WTC11 (cell line): ENCODE data around the gene RFX8. TPM values are rescaled to one million over a fixed set of nuclear protein-coding genes. Genes with fewer than 3 reads are reported as not detected.

Experiments
- ATAC-seq: fragments of 200-7000 bp; cut with Tn5 transposase; 2 replicates; pipeline ENCODE4 v1.10.0; 2021; ENCODE audit warnings: mild to moderate bottlenecking, moderate library complexity
- CTCF ChIA-PET: fragments of 300-600 bp; sonication (Branson Sonifier 250); formaldehyde crosslinking; loops from one replicate; lab custom pipeline; 2021; ENCODE audit warnings: antibody characterized with exemption; lab: Charles Lee
- POLR2A ChIA-PET: fragments of 350-600 bp; sonication (Branson Sonifier 250); formaldehyde crosslinking; loops from one replicate; lab custom pipeline; 2021; ENCODE audit warnings: antibody characterized with exemption; lab: Charles Lee
- DNase-seq: peaks from one replicate; pipeline ENCODE4 v3.0.0; 2021; ENCODE audit warnings: low spot score
- H3K27ac Mint-ChIP-seq: 2 replicates; pipeline ENCODE4 v1.8.0; 2021; ENCODE audit warnings: mixed read lengths
- H3K27me3 Mint-ChIP-seq: 2 replicates; pipeline ENCODE4 v1.8.0; 2021; ENCODE audit warnings: low read depth, mild to moderate bottlenecking, moderate library complexity, mixed read lengths
- H3K36me3 Mint-ChIP-seq: 2 replicates; pipeline ENCODE4 v1.8.0; 2021; ENCODE audit warnings: mixed read lengths
- H3K4me1 Mint-ChIP-seq: 2 replicates; pipeline ENCODE4 v1.8.0; 2022; ENCODE audit warnings: mixed read lengths
- H3K4me3 Mint-ChIP-seq: 2 replicates; pipeline ENCODE4 v1.8.0; 2021; ENCODE audit warnings: mild to moderate bottlenecking, moderate library complexity, mixed read lengths
- H3K9me3 Mint-ChIP-seq: 2 replicates; pipeline ENCODE4 v1.8.0; 2021; ENCODE audit warnings: mixed read lengths
- ATF1 ChIP-seq: sonication (generic); formaldehyde crosslinking; IDR thresholded peaks from 2 replicates; pipeline ENCODE4 v1.8.1; 2023; ENCODE audit warnings: mild to moderate bottlenecking, moderate library complexity, missing genetic modification reagents
- ATF2 ChIP-seq: sonication (generic); formaldehyde crosslinking; IDR thresholded peaks from 2 replicates; pipeline ENCODE4 v1.8.1; 2022; ENCODE audit warnings: low read depth, missing genetic modification reagents, borderline replicate concordance
- ATF3 ChIP-seq: sonication (generic); formaldehyde crosslinking; conservative IDR thresholded peaks from 2 replicates; pipeline ENCODE4 v1.8.1; 2022; ENCODE audit warnings: mild to moderate bottlenecking, missing genetic modification reagents
- CDX4 ChIP-seq: fragments of 250-450 bp; sonication (Bioruptor Pico); IDR thresholded peaks from 2 replicates; pipeline ENCODE4 v1.9.0; 2021; ENCODE audit warnings: moderate library complexity, mild to moderate bottlenecking, inconsistent platforms, borderline replicate concordance
- ERG ChIP-seq: fragments of 250-450 bp; sonication (Bioruptor Pico); IDR thresholded peaks from 2 replicates; pipeline ENCODE4 v1.8.0; 2021; ENCODE audit warnings: mild to moderate bottlenecking
- FOXP1 ChIP-seq: sonication (generic); formaldehyde crosslinking; IDR thresholded peaks from 2 replicates; pipeline ENCODE4 v1.8.0; 2022; ENCODE audit warnings: missing genetic modification reagents, mild to moderate bottlenecking, moderate library complexity, borderline replicate concordance
- FOXP4 ChIP-seq: sonication (generic); formaldehyde crosslinking; IDR thresholded peaks from 2 replicates; pipeline ENCODE4 v1.8.0; 2022; ENCODE audit warnings: mild to moderate bottlenecking, missing genetic modification reagents
- HMGXB4 ChIP-seq: sonication (generic); formaldehyde crosslinking; IDR thresholded peaks from 2 replicates; pipeline ENCODE4 v1.8.1; 2023; ENCODE audit warnings: mild to moderate bottlenecking, moderate library complexity, missing genetic modification reagents
- MYBL2 ChIP-seq: sonication (generic); formaldehyde crosslinking; IDR thresholded peaks from 2 replicates; pipeline ENCODE4 v1.8.1; 2023; ENCODE audit warnings: mild to moderate bottlenecking, moderate library complexity, missing genetic modification reagents
- NFYB ChIP-seq: sonication (generic); formaldehyde crosslinking; conservative IDR thresholded peaks from 2 replicates; pipeline ENCODE4 v1.8.0; 2022; ENCODE audit warnings: low read depth, missing genetic modification reagents
- NR3C1 ChIP-seq: sonication (generic); formaldehyde crosslinking; conservative IDR thresholded peaks from 2 replicates; pipeline ENCODE4 v1.8.1; 2023; ENCODE audit warnings: low read depth, mild to moderate bottlenecking, missing genetic modification reagents
- RORB ChIP-seq: fragments of 250-450 bp; sonication (Bioruptor Pico); IDR thresholded peaks from 2 replicates; pipeline ENCODE4 v1.9.0; 2021; ENCODE audit warnings: mild to moderate bottlenecking
- ZMAT4 ChIP-seq: fragments of 250-450 bp; sonication (Bioruptor Pico); IDR thresholded peaks from 2 replicates; pipeline ENCODE4 v1.9.0; 2021; ENCODE audit warnings: mild to moderate bottlenecking
- ZNF138 ChIP-seq: sonication (generic); formaldehyde crosslinking; conservative IDR thresholded peaks from 2 replicates; pipeline ENCODE4 v1.8.1; 2022; ENCODE audit warnings: mild to moderate bottlenecking, moderate library complexity, missing genetic modification reagents
- ZNF219 ChIP-seq: sonication (generic); formaldehyde crosslinking; IDR thresholded peaks from 2 replicates; pipeline ENCODE4 v1.8.0; 2023; ENCODE audit warnings: missing genetic modification reagents, mild to moderate bottlenecking, borderline replicate concordance
- ZNF317 ChIP-seq: sonication (generic); formaldehyde crosslinking; IDR thresholded peaks from 2 replicates; pipeline ENCODE4 v1.8.1; 2023; ENCODE audit warnings: low read depth, mild to moderate bottlenecking, moderate library complexity, missing genetic modification reagents, borderline replicate concordance
- ZNF425 ChIP-seq: fragments of 250-450 bp; sonication (Bioruptor Pico); conservative IDR thresholded peaks from 2 replicates; pipeline ENCODE4 v1.9.0; 2021; ENCODE audit warnings: mild to moderate bottlenecking
- total RNA-seq: library from RNA; stranded (reverse); gene quantifications from 3 replicates; pipeline ENCODE4 v1.2.3, GENCODE V29; 2021

The RFX8 gene
- total RNA-seq, 1 experiment from 2014 or later: 0.28 TPM

- TF ChIP-seq FOXP4 (CRISPR knock-in tag) (no peak), ZNF138 (CRISPR knock-in tag) (no peak), ATF1 (CRISPR knock-in tag) (no peak), ATF3 (CRISPR knock-in tag) (no peak), ERG (CRISPR knock-in tag) (no peak)
Observed at GRCh38 chr2:101415884-101416283, 59.0 kb downstream of the RFX8 start (continued).

- ChIA-PET POLR2A (no interaction called here), CTCF (no interaction called here)
- no peak for TF ChIP-seq ATF2
- no peak for TF ChIP-seq MYBL2 (CRISPR knock-in tag)
- TF ChIP-seq ZNF425 (CRISPR knock-in tag): no peak
- no peak for TF ChIP-seq ZNF317 (CRISPR knock-in tag)
- no peak for TF ChIP-seq NR3C1 (CRISPR knock-in tag)
- no peak for TF ChIP-seq HMGXB4 (CRISPR knock-in tag)
- no peak for TF ChIP-seq ZMAT4 (CRISPR knock-in tag)
- TF ChIP-seq ZNF219 (CRISPR knock-in tag): no peak
- no peak for TF ChIP-seq NFYB (CRISPR knock-in tag)
- TF ChIP-seq CDX4 (CRISPR knock-in tag): no peak
- no peak for TF ChIP-seq FOXP1
- no peak for TF ChIP-seq FOXP4 (CRISPR knock-in tag)
- no peak for TF ChIP-seq RORB (CRISPR knock-in tag)
- H3K36me3 Mint-ChIP-seq: peaks cover 8% of the 10 kb centered on the region; the same call in 1 of the 2 replicates
- no peaks in the 10 kb centered on the region; the same call in 1 of the 2 replicates for H3K27me3 Mint-ChIP-seq
- peaks cover 8% of the 10 kb centered on the region; the same call in 1 of the 2 replicates for H3K4me1 Mint-ChIP-seq
- H3K27ac Mint-ChIP-seq: no peak overlapping the region
- H3K4me3 Mint-ChIP-seq: no peak overlapping the region
- ATAC-seq (no peak), DNase-seq (no peak)
- H3K9me3 Mint-ChIP-seq: peaks cover 11% of the 10 kb centered on the region
Observed at GRCh38 chr2:101415220-101415619, 59.7 kb downstream of the RFX8 start.
